Measurements from ENCODE around the gene TDRD10. TPM values are rescaled to one million over a fixed set of nuclear protein-coding genes. Genes with fewer than 3 reads are reported as not detected.
A peak's percentile ranks its signal among the peaks of the same experiment; 100 is the strongest.

The TDRD10 gene
- total and polyA plus RNA-seq, 2 experiments from 2014 or later: 0.29 TPM; not detected in 1

DNA sequence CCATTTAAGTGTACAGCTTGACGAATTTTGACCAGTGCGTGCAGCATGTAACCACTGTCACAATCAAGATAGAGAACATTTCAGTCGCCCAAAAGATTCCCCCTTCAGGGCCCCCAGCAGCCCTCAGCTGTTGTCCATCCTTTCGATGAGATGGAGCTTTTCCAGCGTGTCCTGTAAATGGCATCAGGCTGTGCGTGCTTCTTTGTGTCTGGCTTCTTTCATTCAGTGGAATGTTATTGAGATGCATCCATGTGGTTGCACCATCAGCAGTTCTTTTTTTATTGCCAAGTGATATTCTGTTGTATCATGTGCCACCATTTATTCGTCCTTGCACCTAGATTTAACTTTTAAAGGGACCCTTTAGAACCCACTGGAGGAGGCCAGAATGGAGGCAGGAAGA lies 34.6 kb downstream of the TDRD10 start:
- Mint-ChIP-seq H3K4me3 (no peak overlapping the region), H3K27ac (no peak overlapping the region), H3K9me3 (peaks cover 20% of the 10 kb centered on the region), H3K36me3 (ENCODE audit: low read depth) (peaks cover 4% of the 10 kb centered on the region; the same call in 2 of the 3 replicates), H3K27me3 (ENCODE audit: insufficient read depth, low read depth, poor library complexity) (peaks cover 10% of the 10 kb centered on the region), H3K4me1 (peaks cover 10% of the 10 kb centered on the region)
- Histone ChIP-seq H3K4me2 (no peak overlapping the region), H3K27me3 (ENCODE audit: insufficient read depth) (no peaks in the 10 kb centered on the region), H2AFZ (no peak overlapping the region), H3K4me1 (ENCODE audit: insufficient read depth) (no peaks in the 10 kb centered on the region), H3K27ac (ENCODE audit: low read depth) (no peak overlapping the region), H3K9me2 (ENCODE audit: insufficient read depth) (no peaks in the 10 kb centered on the region), H4K20me1 (replicated peaks; ENCODE audit: insufficient read depth) (no peaks in the 10 kb centered on the region), H3F3A (replicated peaks; ENCODE audit: low read depth) (no peaks in the 10 kb centered on the region), H3K79me2 (replicated peaks; ENCODE audit: insufficient read depth) (no peaks in the 10 kb centered on the region), H3K4me3 (no peak overlapping the region), H3K36me3 (ENCODE audit: insufficient read depth) (no peaks in the 10 kb centered on the region)
- TF ChIP-seq EZH2 (IDR thresholded peaks at IDR 0.05; ENCODE audit: low read depth, unreplicated experiment) (no peak), NANOG (IDR thresholded peaks at IDR 0.05; ENCODE audit: borderline replicate concordance) (no peak), ZNF331 (CRISPR knock-in tag; IDR thresholded peaks at IDR 0.05; ENCODE audit: low read depth) (no peak), STAT1 (IDR thresholded peaks at IDR 0.05; ENCODE audit: unreplicated experiment) (no peak), CREB1 (CRISPR knock-in tag; IDR thresholded peaks at IDR 0.05; ENCODE audit: low read depth) (no peak)
- DNase-seq (ENCODE audit: low spot score) (no peak), ATAC-seq (no peak)

DNA sequence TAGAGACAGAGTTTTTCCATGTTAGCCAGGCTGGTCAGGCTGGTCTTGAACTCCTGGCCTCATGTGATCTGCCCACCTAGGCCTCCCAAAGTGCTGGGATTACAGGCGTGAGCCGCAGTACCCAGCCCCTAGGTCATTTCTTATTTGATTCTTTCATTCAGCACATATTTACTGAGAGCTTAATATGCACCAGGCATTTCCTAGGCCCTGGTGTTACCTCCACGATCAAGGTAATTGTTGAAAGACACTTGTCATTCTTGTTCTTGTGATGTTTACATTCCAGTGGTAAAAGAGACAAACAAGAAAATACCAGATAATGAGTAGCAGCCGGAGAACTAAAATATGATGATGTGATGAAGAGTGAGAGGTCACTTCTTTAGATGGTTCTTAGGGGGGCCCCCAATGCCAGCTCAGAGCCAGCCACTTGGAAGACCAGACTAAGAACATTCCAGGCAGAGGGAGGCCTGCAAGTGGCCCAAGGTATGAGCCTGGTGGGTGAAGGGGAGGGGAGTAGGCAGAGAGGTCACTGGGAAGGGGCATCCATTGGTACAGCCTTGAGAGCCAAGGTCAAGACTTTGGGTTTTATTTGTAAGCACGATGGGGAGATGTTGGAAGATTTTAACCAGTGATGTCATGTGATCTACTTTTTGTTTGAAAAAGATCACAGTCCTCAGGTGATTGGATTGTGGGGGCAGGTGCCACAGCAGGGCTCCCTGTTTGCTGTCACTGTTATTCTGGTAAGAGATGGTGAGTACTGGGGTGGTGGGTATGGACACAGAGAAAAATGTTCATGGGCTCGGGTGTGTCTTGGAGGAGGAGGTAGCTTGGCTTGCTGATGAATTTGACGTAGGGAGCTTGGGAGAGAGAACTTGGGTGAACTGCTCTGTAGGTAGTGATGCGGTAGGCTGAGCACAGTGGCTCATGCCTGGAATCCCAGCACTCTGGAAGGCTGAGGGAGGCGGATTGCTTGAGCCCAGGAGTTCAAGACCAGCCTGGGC lies 37.8 kb downstream of the TDRD10 start:
- no peaks in the 10 kb centered on the region for H3K4me1 ChIP-seq (ENCODE audit: insufficient read depth)
- no peaks in the 10 kb centered on the region for H3F3A ChIP-seq (replicated peaks; ENCODE audit: low read depth)
- H3K4me1 Mint-ChIP-seq: peaks cover 7% of the 10 kb centered on the region
- no peak overlapping the region for H3K27ac ChIP-seq (ENCODE audit: low read depth)
- TF ChIP-seq NANOG (IDR thresholded peaks at IDR 0.05; ENCODE audit: borderline replicate concordance): no peak
- TF ChIP-seq, protein P1, sequence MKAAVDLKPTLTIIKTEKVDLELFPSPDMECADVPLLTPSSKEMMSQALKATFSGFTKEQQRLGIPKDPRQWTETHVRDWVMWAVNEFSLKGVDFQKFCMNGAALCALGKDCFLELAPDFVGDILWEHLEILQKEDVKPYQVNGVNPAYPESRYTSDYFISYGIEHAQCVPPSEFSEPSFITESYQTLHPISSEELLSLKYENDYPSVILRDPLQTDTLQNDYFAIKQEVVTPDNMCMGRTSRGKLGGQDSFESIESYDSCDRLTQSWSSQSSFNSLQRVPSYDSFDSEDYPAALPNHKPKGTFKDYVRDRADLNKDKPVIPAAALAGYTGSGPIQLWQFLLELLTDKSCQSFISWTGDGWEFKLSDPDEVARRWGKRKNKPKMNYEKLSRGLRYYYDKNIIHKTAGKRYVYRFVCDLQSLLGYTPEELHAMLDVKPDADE (IDR thresholded peaks at IDR 0.05): no peak
- no peak for TF ChIP-seq EZH2phosphoT487 (IDR thresholded peaks at IDR 0.05; ENCODE audit: unreplicated experiment)
- H3K9me3 Mint-ChIP-seq: peaks cover 3% of the 10 kb centered on the region; the same call in 1 of the 3 replicates
- H3K36me3 Mint-ChIP-seq (ENCODE audit: low read depth): no peaks in the 10 kb centered on the region
- ATAC-seq (no peak), DNase-seq (ENCODE audit: low spot score) (no peak)
- H3K36me3 ChIP-seq (ENCODE audit: insufficient read depth): no peaks in the 10 kb centered on the region
- H2AFZ ChIP-seq: no peak overlapping the region
- H3K27me3 ChIP-seq (ENCODE audit: insufficient read depth): no peaks in the 10 kb centered on the region
- H3K79me2 ChIP-seq (replicated peaks; ENCODE audit: insufficient read depth): no peaks in the 10 kb centered on the region
- H3K4me3 Mint-ChIP-seq: no peak overlapping the region
- H3K27me3 Mint-ChIP-seq (ENCODE audit: insufficient read depth, low read depth, poor library complexity): peaks cover 6% of the 10 kb centered on the region
- H3K4me2 ChIP-seq: no peak overlapping the region
- no peak overlapping the region for H3K27ac Mint-ChIP-seq
- H3K4me3 ChIP-seq: no peak overlapping the region
- H4K20me1 ChIP-seq (replicated peaks; ENCODE audit: insufficient read depth): no peaks in the 10 kb centered on the region
- H3K9me2 ChIP-seq (ENCODE audit: insufficient read depth): no peaks in the 10 kb centered on the region

DNA sequence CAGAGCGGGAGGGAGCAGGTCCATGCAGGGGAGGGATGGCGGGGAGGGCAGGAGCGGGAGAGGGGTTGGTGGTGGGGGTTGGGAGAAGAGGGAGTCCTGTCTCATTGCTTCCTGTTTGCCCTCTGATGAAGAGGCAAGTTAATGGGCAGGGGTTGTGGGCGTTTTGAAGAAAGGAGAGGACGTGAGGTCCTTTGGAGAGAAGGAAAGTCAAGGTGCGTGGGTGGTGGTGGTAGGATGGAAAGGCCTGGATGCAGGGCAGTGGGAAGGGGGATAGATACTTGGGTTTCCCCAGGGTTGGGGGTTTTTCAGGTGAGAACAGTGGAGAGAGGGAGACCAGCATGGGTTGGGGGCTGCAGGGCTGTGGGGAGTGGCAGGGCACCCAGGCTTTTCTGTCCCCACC lies 39.2 kb downstream of the TDRD10 start:
- Histone ChIP-seq H3K27ac (ENCODE audit: low read depth) (no peak overlapping the region), H3K4me2 (no peak overlapping the region), H3K27me3 (ENCODE audit: insufficient read depth) (no peaks in the 10 kb centered on the region), H3K4me1 (ENCODE audit: insufficient read depth) (no peaks in the 10 kb centered on the region), H3K4me3 (no peak overlapping the region), H3K79me2 (replicated peaks; ENCODE audit: insufficient read depth) (no peaks in the 10 kb centered on the region), H3F3A (replicated peaks; ENCODE audit: low read depth) (no peaks in the 10 kb centered on the region), H3K9me2 (ENCODE audit: insufficient read depth) (no peaks in the 10 kb centered on the region), H2AFZ (no peak overlapping the region), H4K20me1 (replicated peaks; ENCODE audit: insufficient read depth) (no peaks in the 10 kb centered on the region), H3K36me3 (ENCODE audit: insufficient read depth) (no peaks in the 10 kb centered on the region)
- Mint-ChIP-seq H3K4me3 (no peak overlapping the region), H3K36me3 (ENCODE audit: low read depth) (no peaks in the 10 kb centered on the region), H3K4me1 (peaks cover 7% of the 10 kb centered on the region), H3K27me3 (ENCODE audit: insufficient read depth, low read depth, poor library complexity) (peaks cover 6% of the 10 kb centered on the region), H3K27ac (no peak overlapping the region), H3K9me3 (no peaks in the 10 kb centered on the region)
- DNase-seq (ENCODE audit: low spot score): no peak
- peak; percentile 29; the same call in 2 of the 3 replicates for ATAC-seq
- TF ChIP-seq EZH2 (IDR thresholded peaks at IDR 0.05; ENCODE audit: low read depth, unreplicated experiment) (no peak), STAT1 (IDR thresholded peaks at IDR 0.05; ENCODE audit: unreplicated experiment) (no peak)
- TF ChIP-seq, protein P2, sequence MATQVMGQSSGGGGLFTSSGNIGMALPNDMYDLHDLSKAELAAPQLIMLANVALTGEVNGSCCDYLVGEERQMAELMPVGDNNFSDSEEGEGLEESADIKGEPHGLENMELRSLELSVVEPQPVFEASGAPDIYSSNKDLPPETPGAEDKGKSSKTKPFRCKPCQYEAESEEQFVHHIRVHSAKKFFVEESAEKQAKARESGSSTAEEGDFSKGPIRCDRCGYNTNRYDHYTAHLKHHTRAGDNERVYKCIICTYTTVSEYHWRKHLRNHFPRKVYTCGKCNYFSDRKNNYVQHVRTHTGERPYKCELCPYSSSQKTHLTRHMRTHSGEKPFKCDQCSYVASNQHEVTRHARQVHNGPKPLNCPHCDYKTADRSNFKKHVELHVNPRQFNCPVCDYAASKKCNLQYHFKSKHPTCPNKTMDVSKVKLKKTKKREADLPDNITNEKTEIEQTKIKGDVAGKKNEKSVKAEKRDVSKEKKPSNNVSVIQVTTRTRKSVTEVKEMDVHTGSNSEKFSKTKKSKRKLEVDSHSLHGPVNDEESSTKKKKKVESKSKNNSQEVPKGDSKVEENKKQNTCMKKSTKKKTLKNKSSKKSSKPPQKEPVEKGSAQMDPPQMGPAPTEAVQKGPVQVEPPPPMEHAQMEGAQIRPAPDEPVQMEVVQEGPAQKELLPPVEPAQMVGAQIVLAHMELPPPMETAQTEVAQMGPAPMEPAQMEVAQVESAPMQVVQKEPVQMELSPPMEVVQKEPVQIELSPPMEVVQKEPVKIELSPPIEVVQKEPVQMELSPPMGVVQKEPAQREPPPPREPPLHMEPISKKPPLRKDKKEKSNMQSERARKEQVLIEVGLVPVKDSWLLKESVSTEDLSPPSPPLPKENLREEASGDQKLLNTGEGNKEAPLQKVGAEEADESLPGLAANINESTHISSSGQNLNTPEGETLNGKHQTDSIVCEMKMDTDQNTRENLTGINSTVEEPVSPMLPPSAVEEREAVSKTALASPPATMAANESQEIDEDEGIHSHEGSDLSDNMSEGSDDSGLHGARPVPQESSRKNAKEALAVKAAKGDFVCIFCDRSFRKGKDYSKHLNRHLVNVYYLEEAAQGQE (IDR thresholded peaks at IDR 0.05; ENCODE audit: unreplicated experiment): no peak

Measured in GM23338 (cell line).